Uterus (tissue), 2 donors: ENCODE results near the gene SLC47A2.

Source experiments
- CTCF ChIP-seq, 4 experiments: fragments of 200-600 bp in 2 of 4; fragments of 450-650 bp in 2 of 4; sonication (generic) in 2 of 4; IDR thresholded peaks; one replicate each; pipeline ENCODE4 v1.5.1; 2016 to 2019; ENCODE audit warnings: antibody characterized with exemption in 4 of 4, mild to moderate bottlenecking in 2 of 4, moderate library complexity in 1 of 4
- POLR2A ChIP-seq, 2 donors: fragments of 450-650 bp; IDR thresholded peaks; one replicate each; pipeline ENCODE4 v1.6.1; 2016; ENCODE audit warnings: antibody characterized with exemption in 2 of 2, mild to moderate bottlenecking in 1 of 2, moderate library complexity in 1 of 2

DNA sequence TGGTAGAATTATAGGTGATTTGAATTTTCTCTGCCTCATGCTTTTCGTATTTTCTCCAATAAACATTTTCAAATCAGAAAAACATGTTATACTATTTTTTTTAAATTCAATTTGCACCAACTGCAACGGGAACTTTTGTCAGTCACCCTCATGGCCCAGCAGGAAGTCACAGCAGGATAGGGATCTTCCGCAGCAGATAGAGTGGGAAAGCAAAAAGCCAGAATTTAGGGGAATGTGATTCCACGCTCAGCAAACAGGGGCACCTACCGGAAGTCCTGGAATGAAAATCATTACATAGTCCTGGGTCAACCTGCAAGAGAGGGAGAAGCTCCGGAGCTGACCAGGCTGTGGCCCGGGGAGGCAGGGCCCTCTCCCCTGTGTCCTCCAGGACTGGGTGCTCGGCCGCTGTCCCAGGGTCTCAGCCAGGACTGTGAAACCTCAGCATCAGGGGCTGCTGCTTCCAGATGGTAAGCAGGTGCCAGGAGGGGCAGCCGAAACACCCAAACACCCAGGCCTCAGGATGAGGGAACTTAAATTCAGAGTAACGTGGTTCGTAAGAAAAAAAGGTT is 3.9 kb downstream of the SLC47A2 start:
- TF ChIP-seq POLR2A (IDR thresholded peaks at IDR 0.05) (no peak), CTCF (IDR thresholded peaks at IDR 0.05) (no peak)
